Measurements from ENCODE around the gene B4GALNT3. TPM values are rescaled to one million over a fixed set of nuclear protein-coding genes. Genes with fewer than 3 reads are reported as not detected.
A peak's percentile ranks its signal among the peaks of the same experiment; 100 is the strongest.

Gene B4GALNT3
- total RNA-seq, 1 donor from 2014 or later, result 43.4 TPM

GRCh38 chr12:560691-561390 lies 101.1 kb downstream of the B4GALNT3 start:
- H3K4me3 ChIP-seq, result no peak overlapping the region
- no peak for DNase-seq
- no peak overlapping the region for H3K27ac ChIP-seq (replicated peaks)
- peaks cover 14% of the 10 kb centered on the region for H3K4me1 ChIP-seq
- TF ChIP-seq CTCF (IDR thresholded peaks at IDR 0.05; ENCODE audit: borderline replicate concordance), result no peak
- peaks cover 15% of the 10 kb centered on the region for H3K27me3 ChIP-seq (ENCODE audit: low read depth)
- H3K36me3 ChIP-seq, result peaks cover 24% of the 10 kb centered on the region
- H3K9me3 ChIP-seq (replicated peaks), result no peaks in the 10 kb centered on the region
- intact Hi-C loops (cut with micrococcal nuclease), result no loop called here

GRCh38 chr12:561391-561705 lies 101.6 kb downstream of the B4GALNT3 start:
- no peak for DNase-seq
- peak overlapping the region; percentile 29 for H3K4me3 ChIP-seq
- peaks cover 15% of the 10 kb centered on the region for H3K27me3 ChIP-seq (ENCODE audit: low read depth)
- peak overlapping the region; percentile 55 for H3K27ac ChIP-seq (replicated peaks)
- H3K9me3 ChIP-seq (replicated peaks), result no peaks in the 10 kb centered on the region
- H3K36me3 ChIP-seq, result peaks cover 24% of the 10 kb centered on the region
- intact Hi-C loops (cut with micrococcal nuclease), result no loop called here
- H3K4me1 ChIP-seq, result peaks cover 14% of the 10 kb centered on the region
- no peak for TF ChIP-seq CTCF (IDR thresholded peaks at IDR 0.05; ENCODE audit: borderline replicate concordance)

- Histone ChIP-seq H3K9me3 (replicated peaks) (no peaks in the 10 kb centered on the region), H3K4me1 (peaks cover 17% of the 10 kb centered on the region), H3K27ac (replicated peaks) (peak overlapping the region; percentile 55), H3K36me3 (peaks cover 24% of the 10 kb centered on the region), H3K4me3 (peak overlapping the region; percentile 29), H3K27me3 (ENCODE audit: low read depth) (peaks cover 15% of the 10 kb centered on the region)
- DNase-seq, result peak; percentile 38
- no peak for TF ChIP-seq CTCF (IDR thresholded peaks at IDR 0.05; ENCODE audit: borderline replicate concordance)
- intact Hi-C loops (cut with micrococcal nuclease), result no loop called here
Observed at GRCh38 chr12:561908-562593, 102.3 kb downstream of the B4GALNT3 start.

- Histone ChIP-seq H3K9me3 (replicated peaks) (no peaks in the 10 kb centered on the region), H3K27me3 (ENCODE audit: low read depth) (peaks cover 15% of the 10 kb centered on the region), H3K27ac (replicated peaks) (peak overlapping the region; percentile 55), H3K4me1 (peaks cover 17% of the 10 kb centered on the region), H3K36me3 (peaks cover 22% of the 10 kb centered on the region), H3K4me3 (peak overlapping the region; percentile 29)
- intact Hi-C loops (cut with micrococcal nuclease), result no loop called here
- TF ChIP-seq CTCF (IDR thresholded peaks at IDR 0.05; ENCODE audit: borderline replicate concordance), result no peak
- DNase-seq, result no peak
Observed at GRCh38 chr12:562634-563033, 102.9 kb downstream of the B4GALNT3 start.

- Histone ChIP-seq H3K27ac (replicated peaks) (peak overlapping the region; percentile 55), H3K9me3 (replicated peaks) (no peaks in the 10 kb centered on the region), H3K4me3 (no peak overlapping the region), H3K4me1 (peaks cover 17% of the 10 kb centered on the region), H3K36me3 (peaks cover 15% of the 10 kb centered on the region), H3K27me3 (ENCODE audit: low read depth) (peaks cover 15% of the 10 kb centered on the region)
- intact Hi-C loops (cut with micrococcal nuclease), result no loop called here
- no peak for TF ChIP-seq CTCF (IDR thresholded peaks at IDR 0.05; ENCODE audit: borderline replicate concordance)
- DNase-seq, result no peak
Observed at GRCh38 chr12:563250-563781, 103.6 kb downstream of the B4GALNT3 start.
